HepG2 (cell line): ENCODE results near the gene AGBL1. TPM values are rescaled to one million over a fixed set of nuclear protein-coding genes. Genes with fewer than 3 reads are reported as not detected.

ENCODE experiments used
- ARNT2 ChIP-seq: sonication (generic); formaldehyde crosslinking; IDR thresholded peaks from 2 replicates; pipeline ENCODE4 v1.8.0; 2022; ENCODE audit warnings: mild to moderate bottlenecking, low read depth, missing genetic modification reagents, moderate library complexity
- HBP1 ChIP-seq: IDR thresholded peaks from 2 replicates; pipeline ENCODE4 v1.6.1; 2016; ENCODE audit warnings: low read depth, control low read depth
- MEIS2 ChIP-seq: sonication (generic); formaldehyde crosslinking; IDR thresholded peaks from 2 replicates; pipeline ENCODE4 v1.9.0; 2021; ENCODE audit warnings: mild to moderate bottlenecking, missing genetic modification reagents
- PBX3 ChIP-seq: sonication (generic); formaldehyde crosslinking; IDR thresholded peaks from 2 replicates; pipeline ENCODE4 v1.8.1; 2023; ENCODE audit warnings: missing genetic modification reagents, inconsistent platforms, borderline replicate concordance
- PCBP2 ChIP-seq: fragments of 200-400 bp; formaldehyde crosslinking; optimal IDR thresholded peaks from 2 replicates; pipeline ENCODE3; 2018; ENCODE audit warnings: low read length, low read depth; ENCODE audit not compliant: poor library complexity, severe bottlenecking
- ZBTB26 ChIP-seq: IDR thresholded peaks from 2 replicates; pipeline ENCODE4 v1.6.1; 2016; ENCODE audit warnings: missing compliant biosample characterization, missing genetic modification reagents, borderline replicate concordance
- ZBTB39 ChIP-seq: sonication (generic); formaldehyde crosslinking; IDR thresholded peaks from 2 replicates; pipeline ENCODE4 v1.5.0; 2020; ENCODE audit warnings: missing genetic modification reagents
- ZNF687 ChIP-seq: sonication (generic); formaldehyde crosslinking; IDR thresholded peaks from 2 replicates; pipeline ENCODE4 v1.5.1; 2020; ENCODE audit warnings: mild to moderate bottlenecking, missing genetic modification reagents, moderate library complexity
- ZNF75D ChIP-seq: sonication (generic); formaldehyde crosslinking; IDR thresholded peaks from 2 replicates; pipeline ENCODE4 v1.8.1; 2023; ENCODE audit warnings: missing genetic modification reagents, mild to moderate bottlenecking, borderline replicate concordance
- polyA plus RNA-seq, 8 experiments: library from polyadenylated mRNA; depleted of rRNA in 3 of 8; stranded (reverse) in 7 of 8; unstranded in 1 of 8; fragments of >200 nt; fragmentation: Illumina TruSeq in 4 of 8; extraction: Trizol in 4 of 8; gene quantifications; 2 replicates each; pipeline versions ENCODE4 v1.2.1 to v1.2.3, GENCODE V29; 2011 to 2016; ENCODE audit warnings: low read depth in 4 of 8, missing spikeins in 1 of 8, mixed read lengths in 1 of 8; ENCODE audit not compliant: insufficient read depth in 1 of 8
- total RNA-seq, 5 experiments: library from RNA; depleted of rRNA; stranded (reverse); fragments of >200 nt; fragmentation: Illumina TruSeq; extraction: Trizol; gene quantifications; 2 replicates each; pipeline ENCODE4 v1.2.3, GENCODE V29; 2016; ENCODE audit warnings: low read depth in 1 of 5

The AGBL1 gene
- total and polyA plus RNA-seq, 2 of the 13 experiments (the other 11 are each of a cell fraction or from before 2014, with no cell fraction given), result 0.01 TPM; not detected in 1

GRCh38 chr15:86036243-86036642 is 43.4 kb upstream of the AGBL1 start (continued):
- TF ChIP-seq ZNF687, result no peak
- no peak for TF ChIP-seq ARNT2 (CRISPR knock-in tag)
- TF ChIP-seq MEIS2 (CRISPR knock-in tag), result no peak
- TF ChIP-seq PBX3 (CRISPR knock-in tag), result no peak
- TF ChIP-seq ZNF75D (CRISPR knock-in tag), result no peak
- no peak for TF ChIP-seq ZBTB26 (CRISPR knock-in tag)
- TF ChIP-seq PCBP2, result no peak
- no peak for TF ChIP-seq HBP1 (CRISPR knock-in tag)
- TF ChIP-seq ZBTB39 (CRISPR knock-in tag), result no peak
